DOHH2 (cell line): ENCODE results near the gene MRPL38.

Experiments
- EZH2phosphoT487 ChIP-seq: fragments of 200-600 bp; sonication (generic); IDR thresholded peaks from 2 replicates; pipeline ENCODE4 v1.6.1; 2017; ENCODE audit warnings: borderline replicate concordance, mild to moderate bottlenecking, antibody characterized with exemption, low read length, moderate library complexity, mixed read lengths
- TF ChIP-seq, protein P1 (sequence below): fragments of 200-600 bp; sonication (generic); IDR thresholded peaks from one replicate; pipeline ENCODE4 v1.5.1; 2014; ENCODE audit warnings: antibody characterized with exemption, mild to moderate bottlenecking, low read depth, low read length; ENCODE audit not compliant: poor library complexity, severe bottlenecking

DNA sequence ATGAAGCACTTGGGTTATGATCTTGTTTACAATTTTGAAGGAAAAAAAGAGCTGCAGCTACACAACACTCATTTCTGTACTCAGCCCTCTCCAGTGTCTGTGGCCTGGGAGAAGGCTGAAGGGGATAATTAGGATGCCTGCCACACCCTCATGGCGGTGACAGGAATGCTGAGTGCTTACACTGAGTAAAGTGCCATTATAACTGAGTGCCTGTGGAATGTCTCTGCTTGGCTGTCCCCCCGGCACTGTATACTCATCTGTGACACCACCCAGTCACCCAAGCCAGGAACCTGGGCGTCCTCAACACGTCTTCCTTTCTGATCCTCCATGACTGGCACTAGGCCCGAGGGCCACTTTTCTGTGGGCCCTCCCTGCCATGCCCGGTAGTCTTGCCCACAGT, 3.5 kb upstream of the MRPL38 start:
- TF ChIP-seq, protein P1, sequence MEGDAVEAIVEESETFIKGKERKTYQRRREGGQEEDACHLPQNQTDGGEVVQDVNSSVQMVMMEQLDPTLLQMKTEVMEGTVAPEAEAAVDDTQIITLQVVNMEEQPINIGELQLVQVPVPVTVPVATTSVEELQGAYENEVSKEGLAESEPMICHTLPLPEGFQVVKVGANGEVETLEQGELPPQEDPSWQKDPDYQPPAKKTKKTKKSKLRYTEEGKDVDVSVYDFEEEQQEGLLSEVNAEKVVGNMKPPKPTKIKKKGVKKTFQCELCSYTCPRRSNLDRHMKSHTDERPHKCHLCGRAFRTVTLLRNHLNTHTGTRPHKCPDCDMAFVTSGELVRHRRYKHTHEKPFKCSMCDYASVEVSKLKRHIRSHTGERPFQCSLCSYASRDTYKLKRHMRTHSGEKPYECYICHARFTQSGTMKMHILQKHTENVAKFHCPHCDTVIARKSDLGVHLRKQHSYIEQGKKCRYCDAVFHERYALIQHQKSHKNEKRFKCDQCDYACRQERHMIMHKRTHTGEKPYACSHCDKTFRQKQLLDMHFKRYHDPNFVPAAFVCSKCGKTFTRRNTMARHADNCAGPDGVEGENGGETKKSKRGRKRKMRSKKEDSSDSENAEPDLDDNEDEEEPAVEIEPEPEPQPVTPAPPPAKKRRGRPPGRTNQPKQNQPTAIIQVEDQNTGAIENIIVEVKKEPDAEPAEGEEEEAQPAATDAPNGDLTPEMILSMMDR: no peak
- TF ChIP-seq EZH2phosphoT487: no peak
